WTC11 (cell line): ENCODE results near the gene SLC37A1.

Experiments used
- ATF3 ChIP-seq: sonication (generic); formaldehyde crosslinking; conservative IDR thresholded peaks from 2 replicates; pipeline ENCODE4 v1.8.1; 2022; ENCODE audit warnings: mild to moderate bottlenecking, missing genetic modification reagents
- CTCF ChIP-seq: fragments of 200-600 bp; IDR thresholded peaks from 2 replicates; pipeline ENCODE4 v1.8.0; 2022; ENCODE audit warnings: antibody characterized with exemption
- FOXP4 ChIP-seq: sonication (generic); formaldehyde crosslinking; IDR thresholded peaks from 2 replicates; pipeline ENCODE4 v1.8.0; 2022; ENCODE audit warnings: mild to moderate bottlenecking, missing genetic modification reagents
- MAX ChIP-seq: sonication (generic); formaldehyde crosslinking; IDR thresholded peaks from 2 replicates; pipeline ENCODE4 v1.8.0; 2022; ENCODE audit warnings: mild to moderate bottlenecking, missing genetic modification reagents
- SP1 ChIP-seq: sonication (generic); formaldehyde crosslinking; conservative IDR thresholded peaks from 2 replicates; pipeline ENCODE4 v1.8.1; 2022; ENCODE audit warnings: missing genetic modification reagents
- USF1 ChIP-seq: sonication (generic); formaldehyde crosslinking; IDR thresholded peaks from 2 replicates; pipeline ENCODE4 v1.8.0; 2022; ENCODE audit warnings: mild to moderate bottlenecking, missing genetic modification reagents
- ZNF317 ChIP-seq: sonication (generic); formaldehyde crosslinking; IDR thresholded peaks from 2 replicates; pipeline ENCODE4 v1.8.1; 2023; ENCODE audit warnings: low read depth, mild to moderate bottlenecking, moderate library complexity, missing genetic modification reagents, borderline replicate concordance
- ZNF423 ChIP-seq: fragments of 250-450 bp; sonication (Bioruptor Pico); IDR thresholded peaks from 2 replicates; pipeline ENCODE4 v2.1.2; 2022; ENCODE audit warnings: mild to moderate bottlenecking, moderate library complexity

GRCh38 chr21:42476388-42477331 lies 37.0 kb upstream of the SLC37A1 start:
- no peak for TF ChIP-seq SP1 (CRISPR knock-in tag)
- TF ChIP-seq USF1 (CRISPR knock-in tag) = no peak
- TF ChIP-seq MAX (CRISPR knock-in tag) = no peak
- TF ChIP-seq ZNF423 (CRISPR knock-in tag) = no peak
- TF ChIP-seq ZNF317 (CRISPR knock-in tag) = no peak
- no peak for TF ChIP-seq CTCF
- no peak for TF ChIP-seq ATF3 (CRISPR knock-in tag)
- no peak for TF ChIP-seq FOXP4 (CRISPR knock-in tag)
